ENCODE results near the gene BABAM2. TPM values are rescaled to one million over a fixed set of nuclear protein-coding genes. Genes with fewer than 3 reads are reported as not detected.
A peak's percentile ranks its signal among the peaks of the same experiment; 100 is the strongest.
"Not testable (repeated sequence)": the region's sequence is repeated elsewhere in the genome, so short reads cannot be mapped to it uniquely, and the experiment has no call there.

BABAM2 gene
- total RNA-seq, 1 donor, result 28.5 TPM

DNA sequence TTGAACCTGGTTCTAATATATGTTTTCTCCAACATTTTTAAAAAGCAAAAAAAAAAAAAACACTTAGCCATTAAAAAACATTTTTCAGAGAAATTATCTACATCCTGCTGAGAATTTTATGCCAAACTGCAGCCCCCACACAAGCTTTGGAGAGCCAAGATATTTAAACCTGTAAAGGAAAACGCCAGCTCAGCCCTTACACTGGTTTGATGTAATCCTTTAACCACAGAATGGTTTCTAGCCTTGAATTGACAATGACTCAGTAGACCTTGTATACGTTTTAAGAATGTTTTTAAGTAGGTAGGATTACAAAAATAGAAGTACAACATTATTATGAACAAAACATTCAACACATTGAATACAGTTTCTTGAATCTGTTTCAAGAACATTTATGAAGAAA is 113.6 kb downstream of the BABAM2 start:
- TF ChIP-seq, protein P1, sequence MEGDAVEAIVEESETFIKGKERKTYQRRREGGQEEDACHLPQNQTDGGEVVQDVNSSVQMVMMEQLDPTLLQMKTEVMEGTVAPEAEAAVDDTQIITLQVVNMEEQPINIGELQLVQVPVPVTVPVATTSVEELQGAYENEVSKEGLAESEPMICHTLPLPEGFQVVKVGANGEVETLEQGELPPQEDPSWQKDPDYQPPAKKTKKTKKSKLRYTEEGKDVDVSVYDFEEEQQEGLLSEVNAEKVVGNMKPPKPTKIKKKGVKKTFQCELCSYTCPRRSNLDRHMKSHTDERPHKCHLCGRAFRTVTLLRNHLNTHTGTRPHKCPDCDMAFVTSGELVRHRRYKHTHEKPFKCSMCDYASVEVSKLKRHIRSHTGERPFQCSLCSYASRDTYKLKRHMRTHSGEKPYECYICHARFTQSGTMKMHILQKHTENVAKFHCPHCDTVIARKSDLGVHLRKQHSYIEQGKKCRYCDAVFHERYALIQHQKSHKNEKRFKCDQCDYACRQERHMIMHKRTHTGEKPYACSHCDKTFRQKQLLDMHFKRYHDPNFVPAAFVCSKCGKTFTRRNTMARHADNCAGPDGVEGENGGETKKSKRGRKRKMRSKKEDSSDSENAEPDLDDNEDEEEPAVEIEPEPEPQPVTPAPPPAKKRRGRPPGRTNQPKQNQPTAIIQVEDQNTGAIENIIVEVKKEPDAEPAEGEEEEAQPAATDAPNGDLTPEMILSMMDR (IDR thresholded peaks at IDR 0.05; ENCODE audit: insufficient read depth, low read depth, low read length), result no peak
- DNase-seq (ENCODE audit: low read depth), result peak; percentile 79
- no peak overlapping the region for H3K4me3 ChIP-seq (ENCODE audit: low read depth, low read length)

DNA sequence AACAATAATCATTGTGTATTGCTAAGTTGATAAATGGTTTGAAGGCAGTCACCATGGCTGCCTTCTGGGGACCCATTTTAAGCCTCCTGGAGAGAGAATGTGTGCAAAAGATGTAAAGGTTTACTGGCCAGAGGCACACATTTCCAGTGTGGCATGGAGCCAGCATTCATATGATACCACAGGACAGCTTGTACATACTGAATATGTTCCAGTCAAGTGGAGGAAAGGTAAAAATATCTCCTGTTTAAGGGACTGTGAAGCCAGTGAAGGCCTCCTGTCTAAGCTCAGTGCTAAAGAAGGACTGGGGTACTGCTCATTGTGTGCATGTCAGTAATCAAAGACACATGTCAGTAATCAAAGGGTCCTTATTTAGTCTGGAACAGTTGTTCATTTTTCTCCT is 119.2 kb downstream of the BABAM2 start:
- no peak overlapping the region for H3K4me3 ChIP-seq (ENCODE audit: low read depth, low read length)
- TF ChIP-seq, protein P1 (IDR thresholded peaks at IDR 0.05; ENCODE audit: insufficient read depth, low read depth, low read length), result no peak
- no peak for DNase-seq (ENCODE audit: low read depth)

DNA sequence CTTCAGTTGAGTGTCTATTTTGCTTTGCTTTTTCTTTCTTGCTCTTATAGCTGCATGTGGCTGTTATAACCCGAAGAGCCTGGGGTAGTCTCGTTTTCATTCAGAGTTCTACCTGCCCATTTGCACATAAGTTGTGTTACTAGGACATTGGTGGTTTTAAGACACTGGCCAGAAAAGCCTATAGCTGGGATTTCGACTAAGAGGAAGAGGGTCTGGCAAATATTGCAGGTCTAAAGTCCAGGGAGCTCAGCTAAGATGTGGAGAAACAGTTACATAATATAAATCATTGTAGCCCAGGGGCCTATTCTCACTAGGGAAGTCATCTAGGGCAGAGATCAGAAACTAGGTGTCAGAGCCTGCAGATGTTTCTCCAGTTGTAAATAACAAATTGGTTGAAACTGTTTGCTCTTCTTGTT is 120.8 kb downstream of the BABAM2 start:
- H3K4me3 ChIP-seq (ENCODE audit: low read depth, low read length), result no peak overlapping the region
- TF ChIP-seq, protein P1 (IDR thresholded peaks at IDR 0.05; ENCODE audit: insufficient read depth, low read depth, low read length), result no peak
- no peak for DNase-seq (ENCODE audit: low read depth)

DNA sequence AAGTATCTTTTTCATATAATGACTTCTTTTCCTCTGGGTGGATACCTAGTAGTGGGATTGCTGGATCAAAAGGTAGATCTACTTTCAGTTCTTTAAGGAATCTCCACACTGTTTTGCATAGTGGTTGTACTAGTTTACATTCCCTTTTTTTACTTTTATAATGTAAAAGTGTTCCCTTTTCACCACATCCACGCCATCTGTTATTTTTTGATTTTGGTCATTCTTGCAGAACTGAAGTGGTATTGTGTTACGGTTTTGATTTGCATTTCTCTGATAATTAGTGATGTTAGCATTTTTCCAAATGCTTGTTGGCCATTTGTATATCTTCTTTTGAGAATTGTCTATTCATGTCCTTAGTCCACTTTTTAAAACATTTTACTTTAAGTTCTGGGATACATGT is 127.9 kb downstream of the BABAM2 start:
- not testable (repeated sequence) for H3K4me3 ChIP-seq (ENCODE audit: low read depth, low read length); DNase-seq (ENCODE audit: low read depth)

DNA sequence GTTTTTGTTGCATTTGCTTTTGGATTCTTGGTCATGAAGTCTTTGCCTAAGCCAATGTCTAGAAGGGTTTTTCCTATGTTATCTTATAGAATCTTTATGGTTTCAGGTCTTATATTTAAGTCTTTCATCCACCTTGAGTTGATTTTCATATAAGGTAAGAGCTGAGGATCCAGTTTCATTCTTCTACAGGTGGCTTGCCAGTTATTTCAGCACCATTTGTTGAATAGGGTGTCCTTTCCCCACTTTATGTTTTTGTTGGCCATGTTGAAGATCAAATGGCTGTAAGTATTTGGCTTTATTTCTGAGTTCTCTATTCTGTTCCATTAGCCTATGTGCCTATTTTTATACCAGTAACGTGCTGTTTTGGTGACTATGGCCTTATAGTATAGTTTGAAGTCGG is 129.0 kb downstream of the BABAM2 start:
- DNase-seq (ENCODE audit: low read depth); H3K4me3 ChIP-seq (ENCODE audit: low read depth, low read length): not testable (repeated sequence)

- H3K4me3 ChIP-seq (ENCODE audit: low read depth, low read length), result no peak overlapping the region
- TF ChIP-seq, protein P1 (IDR thresholded peaks at IDR 0.05; ENCODE audit: insufficient read depth, low read depth, low read length), result no peak
- no peak for DNase-seq (ENCODE audit: low read depth)
These were observed 131.4 kb downstream of the BABAM2 start for GRCh38 chr2:28021898-28022297.

DNA sequence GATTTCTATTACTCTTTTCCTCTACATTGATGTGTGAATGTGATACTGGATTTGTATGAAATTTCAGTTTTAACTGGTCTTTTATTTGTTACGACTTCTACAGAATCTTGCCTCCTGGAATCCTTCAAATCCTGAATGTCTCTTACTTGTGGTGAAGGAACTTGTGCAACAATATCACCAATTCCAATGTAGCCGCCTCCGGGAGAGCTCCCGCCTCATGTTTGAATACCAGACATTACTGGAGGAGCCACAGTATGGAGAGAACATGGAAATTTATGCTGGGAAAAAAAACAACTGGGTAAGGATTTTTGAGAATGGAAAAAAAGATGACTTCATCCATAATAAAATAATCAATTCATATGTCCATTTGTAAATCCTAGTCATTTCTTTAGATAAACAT is 134.6 kb downstream of the BABAM2 start:
- TF ChIP-seq, protein P1 (IDR thresholded peaks at IDR 0.05; ENCODE audit: insufficient read depth, low read depth, low read length), result no peak
- H3K4me3 ChIP-seq (ENCODE audit: low read depth, low read length), result no peak overlapping the region
- peak; percentile 23 for DNase-seq (ENCODE audit: low read depth)

DNA sequence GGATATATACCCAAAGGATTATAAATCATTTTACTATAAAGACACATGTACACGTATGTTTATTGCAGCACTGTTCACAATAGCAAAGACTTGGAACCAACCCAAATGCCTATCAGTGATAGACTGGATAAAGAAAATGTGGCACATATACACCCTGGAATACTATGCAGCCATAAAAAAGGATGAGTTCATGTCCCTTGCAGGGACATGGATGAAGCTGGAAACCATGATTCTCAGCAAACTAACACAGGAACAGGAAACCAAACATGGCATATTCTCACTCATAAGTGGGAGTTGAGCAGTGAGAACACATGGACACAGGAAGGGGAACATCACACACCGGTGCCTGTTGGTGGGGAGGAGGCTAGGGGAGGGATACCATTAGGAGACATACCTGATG is 135.7 kb downstream of the BABAM2 start:
- DNase-seq (ENCODE audit: low read depth), result not testable (repeated sequence)

GRCh38 chr2:28028025-28028424 is 137.5 kb downstream of the BABAM2 start:
- no peak overlapping the region for H3K4me3 ChIP-seq (ENCODE audit: low read depth, low read length)
- TF ChIP-seq, protein P1 (IDR thresholded peaks at IDR 0.05; ENCODE audit: insufficient read depth, low read depth, low read length), result no peak
- DNase-seq (ENCODE audit: low read depth), result no peak

More for the DNA sequence above, 135.7 kb downstream of the BABAM2 start:
- not testable (repeated sequence) for H3K4me3 ChIP-seq (ENCODE audit: low read depth, low read length)
